B cell (primary cell): ENCODE results near the gene ERBB4. TPM values are rescaled to one million over a fixed set of nuclear protein-coding genes. Genes with fewer than 3 reads are reported as not detected.

Experiments
- ATAC-seq: fragments of 200-7000 bp; cut with Tn5 transposase; one replicate; pipeline ENCODE4 v1.10.0; 2021; ENCODE audit warnings: low read depth, mild to moderate bottlenecking, moderate number of reproducible peaks, moderate library complexity
- CTCF ChIA-PET: fragments of 350-600 bp; sonication (Branson Sonifier 250); formaldehyde crosslinking; loops from one replicate; lab custom pipeline; 2021; ENCODE audit warnings: antibody characterized with exemption, inconsistent platforms; lab: Charles Lee
- POLR2A ChIA-PET: fragments of 350-600 bp; sonication (Branson Sonifier 250); formaldehyde crosslinking; loops from one replicate; lab custom pipeline; 2021; ENCODE audit warnings: antibody characterized with exemption; lab: Charles Lee
- DNase-seq: peaks from one replicate; pipeline ENCODE4 v3.0.0; 2013
- H2AFZ ChIP-seq: 2 replicates; pipeline ENCODE4 v1.6.1; 2012; ENCODE audit warnings: mild to moderate bottlenecking, low read depth, low read length; ENCODE audit not compliant: insufficient read depth, poor library complexity, severe bottlenecking
- H3K27ac ChIP-seq, 2 donors: 1 replicate in 1 of 2; 2 replicates in 1 of 2; pipeline ENCODE4 v1.5.1; 2012 to 2013; ENCODE audit warnings: low read length in 2 of 2, mild to moderate bottlenecking in 2 of 2, moderate library complexity in 1 of 2
- H3K27me3 ChIP-seq, 4 experiments: fragments of 200-600 bp in 1 of 4; sonication (generic) in 1 of 4; replicated peaks in 1 of 4; 1 replicate in 2 of 4; 2 replicates in 2 of 4; pipeline versions ENCODE4 v1.6.1 to v1.7.0; 2013 to 2016; ENCODE audit warnings: low read length in 3 of 4, mild to moderate bottlenecking in 2 of 4, mixed read lengths in 1 of 4, moderate library complexity in 1 of 4; ENCODE audit not compliant: insufficient read depth in 4 of 4, control insufficient read depth in 3 of 4; ENCODE audit errors: control extremely low read depth in 1 of 4
- H3K36me3 ChIP-seq, 2 experiments: replicated peaks in 1 of 2; 1 replicate in 1 of 2; 2 replicates in 1 of 2; pipeline versions ENCODE4 v1.6.1 to v1.7.1; 2013; ENCODE audit warnings: low read length in 1 of 2; ENCODE audit not compliant: insufficient read depth in 2 of 2, control insufficient read depth in 1 of 2; ENCODE audit errors: control extremely low read depth in 1 of 2, extremely low read depth in 1 of 2
- H3K4me1 ChIP-seq, 2 donors: fragments of 200-600 bp in 1 of 2; sonication (generic) in 1 of 2; 1 replicate in 1 of 2; 2 replicates in 1 of 2; pipeline versions ENCODE4 v1.5.1 to v1.6.1; 2013 to 2017; ENCODE audit warnings: low read length in 2 of 2; ENCODE audit not compliant: control insufficient read depth in 2 of 2, insufficient read depth in 2 of 2
- H3K4me2 ChIP-seq: replicated peaks from 2 replicates; pipeline ENCODE3; 2012; ENCODE audit warnings: mild to moderate bottlenecking, low read depth, low read length; ENCODE audit not compliant: poor library complexity, severe bottlenecking
- H3K4me3 ChIP-seq, 5 experiments: fragments of 200-600 bp in 1 of 5; sonication (generic) in 1 of 5; 1 replicate in 3 of 5; 2 replicates in 2 of 5; pipeline versions ENCODE4 v1.5.1 to v1.7.0; 2011 to 2016; ENCODE audit warnings: low read length in 4 of 5, mild to moderate bottlenecking in 4 of 5, low read depth in 2 of 5, control low read depth in 1 of 5, moderate library complexity in 1 of 5; ENCODE audit not compliant: insufficient read depth in 1 of 5; ENCODE audit errors: control extremely low read depth in 1 of 5, extremely low read depth in 1 of 5
- H3K79me2 ChIP-seq: fragments of 200-600 bp; sonication (generic); one replicate; pipeline ENCODE4 v1.6.0; 2016; ENCODE audit warnings: low read length; ENCODE audit not compliant: control insufficient read depth, insufficient read depth
- H3K9ac ChIP-seq: fragments of 200-600 bp; sonication (generic); 2 replicates; pipeline ENCODE4 v1.6.1; 2017; ENCODE audit warnings: mild to moderate bottlenecking, low read length, moderate library complexity
- H3K9me3 ChIP-seq, 3 donors: one replicate each; pipeline versions ENCODE4 v1.6.1 to v1.7.1; 2013; ENCODE audit warnings: low read length in 2 of 3; ENCODE audit not compliant: control insufficient read depth in 2 of 3, insufficient read depth in 1 of 3; ENCODE audit errors: control extremely low read depth in 1 of 3
- H4K20me1 ChIP-seq: 2 replicates; pipeline ENCODE4 v1.6.0; 2012; ENCODE audit warnings: mild to moderate bottlenecking, low read length; ENCODE audit not compliant: insufficient read depth, control insufficient read depth, poor library complexity, severe bottlenecking
- H3K27ac Mint-ChIP-seq: one replicate; pipeline ENCODE4 v1.8.0; 2021; ENCODE audit warnings: mixed read lengths
- H3K27me3 Mint-ChIP-seq: one replicate; pipeline ENCODE4 v1.8.0; 2021; ENCODE audit warnings: mixed read lengths
- H3K4me1 Mint-ChIP-seq: one replicate; pipeline ENCODE4 v1.8.0; 2021; ENCODE audit warnings: mixed read lengths
- H3K4me3 Mint-ChIP-seq: one replicate; pipeline ENCODE4 v1.8.0; 2021; ENCODE audit warnings: mixed read lengths
- H3K9me3 Mint-ChIP-seq: one replicate; pipeline ENCODE4 v1.8.0; 2022; ENCODE audit warnings: mixed read lengths; ENCODE audit not compliant: insufficient read depth
- EZH2 ChIP-seq: IDR thresholded peaks from 2 replicates; pipeline ENCODE4 v1.6.1; 2012; ENCODE audit warnings: borderline replicate concordance, low read depth, mild to moderate bottlenecking, moderate library complexity, low read length; ENCODE audit not compliant: insufficient read depth, poor library complexity, severe bottlenecking
- WGBS: methylation state at CpG from one replicate; pipeline ENCODE4 v1.1.5; 2013; ENCODE audit warnings: missing lambda C conversion rate; ENCODE audit not compliant: insufficient coverage; 5-methylcytosine and 5-hydroxymethylcytosine counted together
- intact Hi-C: fragments of 100-400 bp; cut with micrococcal nuclease; formaldehyde crosslinking; loops from one replicate; pipeline ENCODE4 v1.10.0; 2022
- polyA plus RNA-seq: library from polyadenylated mRNA; depleted of rRNA; stranded (reverse); fragments of >200 nt; gene quantifications from 2 replicates; pipeline ENCODE4 v1.2.3, GENCODE V29; 2012
- total RNA-seq, 2 donors: library from RNA; stranded (reverse); fragments of 120-200 nt in 1 of 2; gene quantifications; 1 replicate in 1 of 2; 2 replicates in 1 of 2; pipeline versions ENCODE4 v1.2.3 to v1.2.4, GENCODE V29; 2013 to 2022
- TF ChIP-seq, protein P1 (sequence below): fragments of 200-600 bp; IDR thresholded peaks from one replicate; pipeline ENCODE4 v1.8.0; 2022; ENCODE audit warnings: antibody characterized with exemption, mild to moderate bottlenecking

Gene ERBB4
- total and polyA plus RNA-seq, 2 donors (not counting 1 experiment from before 2014, with no cell fraction given): not detected

DNA sequence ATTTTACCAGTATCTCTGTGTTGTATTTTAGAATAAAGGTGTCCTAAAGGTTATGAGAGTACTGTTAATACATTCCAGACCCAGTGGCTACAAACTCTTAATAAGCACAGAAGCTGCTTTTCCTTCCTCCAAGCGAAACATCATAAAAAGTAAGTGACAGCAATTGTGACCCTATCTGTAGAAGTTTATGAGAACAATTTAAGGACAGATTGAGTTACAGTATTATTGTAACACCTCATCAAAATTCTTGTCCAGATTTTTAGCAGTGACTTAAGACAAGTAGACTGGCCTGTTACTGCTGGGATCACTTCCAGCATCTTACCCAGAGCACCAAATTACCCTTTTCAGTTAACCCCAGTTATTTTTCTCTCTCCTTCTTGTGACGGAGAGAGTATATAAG is 154.6 kb downstream of the ERBB4 start:
- TF ChIP-seq, protein P1, sequence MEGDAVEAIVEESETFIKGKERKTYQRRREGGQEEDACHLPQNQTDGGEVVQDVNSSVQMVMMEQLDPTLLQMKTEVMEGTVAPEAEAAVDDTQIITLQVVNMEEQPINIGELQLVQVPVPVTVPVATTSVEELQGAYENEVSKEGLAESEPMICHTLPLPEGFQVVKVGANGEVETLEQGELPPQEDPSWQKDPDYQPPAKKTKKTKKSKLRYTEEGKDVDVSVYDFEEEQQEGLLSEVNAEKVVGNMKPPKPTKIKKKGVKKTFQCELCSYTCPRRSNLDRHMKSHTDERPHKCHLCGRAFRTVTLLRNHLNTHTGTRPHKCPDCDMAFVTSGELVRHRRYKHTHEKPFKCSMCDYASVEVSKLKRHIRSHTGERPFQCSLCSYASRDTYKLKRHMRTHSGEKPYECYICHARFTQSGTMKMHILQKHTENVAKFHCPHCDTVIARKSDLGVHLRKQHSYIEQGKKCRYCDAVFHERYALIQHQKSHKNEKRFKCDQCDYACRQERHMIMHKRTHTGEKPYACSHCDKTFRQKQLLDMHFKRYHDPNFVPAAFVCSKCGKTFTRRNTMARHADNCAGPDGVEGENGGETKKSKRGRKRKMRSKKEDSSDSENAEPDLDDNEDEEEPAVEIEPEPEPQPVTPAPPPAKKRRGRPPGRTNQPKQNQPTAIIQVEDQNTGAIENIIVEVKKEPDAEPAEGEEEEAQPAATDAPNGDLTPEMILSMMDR: no peak
- TF ChIP-seq EZH2: no peak
- ChIA-PET CTCF (no interaction called here), POLR2A (no interaction called here)
- H3K27ac Mint-ChIP-seq: no peak overlapping the region
- no peak overlapping the region for H3K4me3 Mint-ChIP-seq
- DNase-seq (no peak), ATAC-seq (no peak)
- H3K27me3 Mint-ChIP-seq: no peaks in the 10 kb centered on the region
- no peak overlapping the region for H3K27ac ChIP-seq
- no peaks in the 10 kb centered on the region for H3K9me3 ChIP-seq
- H3K9ac ChIP-seq: no peak overlapping the region
- H3K36me3 ChIP-seq: no peaks in the 10 kb centered on the region
- no peak overlapping the region for H3K4me2 ChIP-seq
- no peaks in the 10 kb centered on the region for H3K4me1 ChIP-seq
- H3K9me3 Mint-ChIP-seq: no peaks in the 10 kb centered on the region
- H4K20me1 ChIP-seq: no peaks in the 10 kb centered on the region
- H2AFZ ChIP-seq: no peak overlapping the region
- H3K4me1 Mint-ChIP-seq: no peaks in the 10 kb centered on the region
- no CpG with 5 or more reads among the region's 2 CpGs for WGBS
- no peaks in the 10 kb centered on the region for H3K27me3 ChIP-seq
- H3K4me3 ChIP-seq: no peak overlapping the region
- no peaks in the 10 kb centered on the region for H3K79me2 ChIP-seq
- intact Hi-C loops: no loop called here

DNA sequence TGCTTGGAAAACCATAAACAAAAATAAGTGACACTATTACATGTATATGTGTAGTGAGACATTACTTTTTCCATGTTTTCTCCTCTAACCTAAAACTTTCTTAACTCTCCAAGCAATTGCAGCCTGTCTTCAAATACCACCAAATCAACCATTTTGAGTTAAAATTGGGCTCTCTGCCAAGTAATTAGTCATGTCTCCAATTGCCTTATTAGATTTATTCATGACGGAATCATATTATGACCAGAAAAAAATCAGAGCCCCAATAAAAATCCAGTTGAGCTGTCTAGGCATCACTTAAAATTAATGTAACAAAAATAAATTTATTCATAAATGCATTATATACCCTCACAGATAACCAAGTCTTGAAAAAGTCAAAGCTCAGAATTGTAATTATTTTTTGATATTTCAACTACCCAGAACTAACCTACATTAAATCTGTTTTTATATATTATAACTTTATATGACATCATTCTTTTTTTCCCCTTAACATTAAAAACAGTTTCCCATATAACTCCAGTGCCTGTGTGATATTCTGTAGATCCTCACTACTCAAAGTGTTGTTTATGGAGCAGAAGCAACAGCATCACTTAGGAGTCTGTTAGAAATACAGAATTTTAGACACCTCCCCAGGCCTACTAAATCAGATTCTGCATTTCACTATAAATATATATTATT is 157.0 kb downstream of the ERBB4 start:
- ChIA-PET CTCF (no interaction called here), POLR2A (no interaction called here)
- no peaks in the 10 kb centered on the region for H3K9me3 Mint-ChIP-seq
- Histone ChIP-seq H3K27ac (no peak overlapping the region), H3K4me1 (no peaks in the 10 kb centered on the region), H3K36me3 (no peaks in the 10 kb centered on the region), H3K27me3 (no peaks in the 10 kb centered on the region), H3K4me2 (no peak overlapping the region), H3K9me3 (no peaks in the 10 kb centered on the region), H2AFZ (no peak overlapping the region), H4K20me1 (no peaks in the 10 kb centered on the region), H3K9ac (no peak overlapping the region), H3K4me3 (no peak overlapping the region), H3K79me2 (no peaks in the 10 kb centered on the region)
- TF ChIP-seq, protein P1: no peak
- no peak for TF ChIP-seq EZH2
- H3K27me3 Mint-ChIP-seq: no peaks in the 10 kb centered on the region
- no CpG with 5 or more reads among the region's 1 CpG for WGBS
- H3K27ac Mint-ChIP-seq: no peak overlapping the region
- H3K4me1 Mint-ChIP-seq: no peaks in the 10 kb centered on the region
- DNase-seq: no peak
- intact Hi-C loops: no loop called here
- H3K4me3 Mint-ChIP-seq: no peak overlapping the region
- no peak for ATAC-seq
